Measurements from ENCODE around the gene MAPK12. TPM values are rescaled to one million over a fixed set of nuclear protein-coding genes. Genes with fewer than 3 reads are reported as not detected.

Gene MAPK12
- total and polyA plus RNA-seq, 2 donors (not counting 3 experiments of a cell fraction or from before 2014, with no cell fraction given): 72.3 to 86.8 TPM

GRCh38 chr22:50246242-50247175 is 15.0 kb downstream of the MAPK12 start:
- H3K4me3 ChIP-seq (replicated peaks in 1 of 3; ENCODE audit: insufficient read depth in 1 of 3, low read depth in 1 of 3, low read length in 3 of 3): no peak overlapping the region
- no peak for FAIRE-seq
- CTCF ChIA-PET: no interaction called here

DNA sequence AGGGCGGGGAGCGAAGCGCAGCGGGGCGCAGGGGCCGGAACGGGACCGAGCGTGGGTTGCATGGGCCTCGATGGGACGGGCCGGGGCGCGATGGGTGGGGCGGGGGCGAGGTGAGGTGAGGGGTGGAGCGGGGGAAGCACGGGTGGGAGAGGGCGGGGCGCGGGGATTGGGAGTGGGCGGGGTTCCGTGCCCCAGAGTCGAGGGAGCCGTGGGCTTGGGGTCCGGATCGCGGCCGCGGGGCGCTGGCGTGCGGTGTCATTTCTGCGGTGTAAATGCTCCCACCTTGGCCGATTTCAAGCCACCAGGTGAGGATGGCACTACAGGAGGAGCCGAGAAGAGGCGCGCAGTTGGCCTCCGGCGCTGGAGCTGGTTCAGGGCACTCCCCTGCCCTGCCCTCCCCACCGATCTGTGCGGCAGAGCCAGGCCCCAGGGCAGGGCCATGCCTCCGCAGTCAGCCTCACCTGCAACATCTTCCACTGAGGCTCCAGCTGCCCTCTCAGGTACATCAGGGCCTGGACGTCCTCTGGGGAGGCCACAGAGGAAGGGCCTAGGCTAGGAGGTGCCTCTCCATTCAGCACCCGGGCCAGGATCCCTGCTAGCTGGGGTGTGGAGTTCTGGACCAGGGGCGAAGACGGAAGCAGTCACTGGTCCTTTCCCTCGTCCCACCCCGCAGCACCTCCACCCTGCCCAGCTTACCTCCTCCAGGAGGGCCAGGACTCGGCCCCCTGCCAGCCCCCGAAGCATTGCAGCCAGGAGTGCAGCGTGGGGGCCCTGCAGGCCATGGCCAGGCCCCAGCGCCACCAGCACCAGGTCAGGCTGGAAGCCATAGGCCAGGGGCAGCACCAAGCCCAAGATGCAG is 16.0 kb downstream of the MAPK12 start:
- CTCF ChIA-PET: interaction anchor here (0.7 kb wide), 1 partner anchor 26 kb away, joined by 3 read pairs; no protein-coding TSS in a partner anchor
- intact Hi-C loops (cut with micrococcal nuclease): no loop called here

More at GRCh38 chr22:50246242-50247175, 15.0 kb downstream of the MAPK12 start:
- no peak for DNase-seq (ENCODE audit: low read depth, low spot score)
- intact Hi-C loops (cut with micrococcal nuclease) (no loop called here), dilution Hi-C loops (cut with MboI; ENCODE audit: extremely low pct_ligation_motif_present, low sequenced_read_pairs) (no loop called here)
- Histone ChIP-seq H3K36me3 (ENCODE audit: control insufficient read depth in 2 of 2, extremely low read depth in 1 of 2, insufficient read depth in 2 of 2, low read length in 2 of 2) (peaks cover 0 to 6% of the 10 kb centered on the region in 2 experiments), H3K4me2 (ENCODE audit: insufficient read depth, low read length) (no peak overlapping the region), H4K20me1 (replicated peaks; ENCODE audit: control insufficient read depth, extremely low read depth, insufficient read depth, low read length) (no peaks in the 10 kb centered on the region), H3K79me2 (ENCODE audit: control insufficient read depth, insufficient read depth, low read length) (peaks cover 33% of the 10 kb centered on the region), H3K4me1 (ENCODE audit: control insufficient read depth, extremely low read depth, insufficient read depth, low read length) (peaks cover 35% of the 10 kb centered on the region), H2AFZ (ENCODE audit: low read depth, low read length) (no peak overlapping the region), H3K9ac (replicated peaks; ENCODE audit: extremely low read depth, insufficient read depth, low read length) (no peak overlapping the region), H3K9me1 (replicated peaks; ENCODE audit: control insufficient read depth, extremely low read depth, insufficient read depth, low read length) (no peaks in the 10 kb centered on the region), H3K9me3 (replicated peaks; ENCODE audit: control insufficient read depth, insufficient read depth, low read length) (no peaks in the 10 kb centered on the region), H3K27me3 (ENCODE audit: control insufficient read depth in 2 of 2, insufficient read depth in 2 of 2, low read length in 2 of 2) (no peaks in the 10 kb centered on the region), H3K27ac (ENCODE audit: insufficient read depth, low read depth, low read length) (no peak overlapping the region)
- BruUV-seq (replicated peaks): TSS peak; percentile 26
- TF ChIP-seq MAX (IDR thresholded peaks at IDR 0.05; ENCODE audit: insufficient read depth, insufficient read length): no peak
- POLR2A ChIA-PET: no interaction called here

More for the DNA sequence above, 16.0 kb downstream of the MAPK12 start:
- no TSS peak for BruUV-seq (replicated peaks)
- Histone ChIP-seq H3K4me3 (replicated peaks in 1 of 3; ENCODE audit: insufficient read depth in 1 of 3, low read depth in 1 of 3, low read length in 3 of 3) (peak overlapping the region; percentile 55 to 98 (median 90)), H3K27me3 (ENCODE audit: control insufficient read depth in 2 of 2, insufficient read depth in 2 of 2, low read length in 2 of 2) (no peaks in the 10 kb centered on the region), H3K4me2 (ENCODE audit: insufficient read depth, low read length) (peak overlapping the region; percentile 67), H3K79me2 (ENCODE audit: control insufficient read depth, insufficient read depth, low read length) (peaks cover 35% of the 10 kb centered on the region), H3K4me1 (ENCODE audit: control insufficient read depth, extremely low read depth, insufficient read depth, low read length) (peaks cover 31% of the 10 kb centered on the region), H3K9ac (replicated peaks; ENCODE audit: extremely low read depth, insufficient read depth, low read length) (peak overlapping the region; percentile 91), H3K9me3 (replicated peaks; ENCODE audit: control insufficient read depth, insufficient read depth, low read length) (no peaks in the 10 kb centered on the region), H4K20me1 (replicated peaks; ENCODE audit: control insufficient read depth, extremely low read depth, insufficient read depth, low read length) (no peaks in the 10 kb centered on the region), H3K36me3 (ENCODE audit: control insufficient read depth in 2 of 2, extremely low read depth in 1 of 2, insufficient read depth in 2 of 2, low read length in 2 of 2) (peaks cover 0 to 6% of the 10 kb centered on the region in 2 experiments), H3K9me1 (replicated peaks; ENCODE audit: control insufficient read depth, extremely low read depth, insufficient read depth, low read length) (no peaks in the 10 kb centered on the region), H2AFZ (ENCODE audit: low read depth, low read length) (no peak overlapping the region), H3K27ac (ENCODE audit: insufficient read depth, low read depth, low read length) (peak overlapping the region; percentile 73)
- dilution Hi-C loops (cut with MboI; ENCODE audit: extremely low pct_ligation_motif_present, low sequenced_read_pairs): no loop called here
- FAIRE-seq (no peak), DNase-seq (ENCODE audit: low read depth, low spot score) (no peak)
- TF ChIP-seq, protein P1, sequence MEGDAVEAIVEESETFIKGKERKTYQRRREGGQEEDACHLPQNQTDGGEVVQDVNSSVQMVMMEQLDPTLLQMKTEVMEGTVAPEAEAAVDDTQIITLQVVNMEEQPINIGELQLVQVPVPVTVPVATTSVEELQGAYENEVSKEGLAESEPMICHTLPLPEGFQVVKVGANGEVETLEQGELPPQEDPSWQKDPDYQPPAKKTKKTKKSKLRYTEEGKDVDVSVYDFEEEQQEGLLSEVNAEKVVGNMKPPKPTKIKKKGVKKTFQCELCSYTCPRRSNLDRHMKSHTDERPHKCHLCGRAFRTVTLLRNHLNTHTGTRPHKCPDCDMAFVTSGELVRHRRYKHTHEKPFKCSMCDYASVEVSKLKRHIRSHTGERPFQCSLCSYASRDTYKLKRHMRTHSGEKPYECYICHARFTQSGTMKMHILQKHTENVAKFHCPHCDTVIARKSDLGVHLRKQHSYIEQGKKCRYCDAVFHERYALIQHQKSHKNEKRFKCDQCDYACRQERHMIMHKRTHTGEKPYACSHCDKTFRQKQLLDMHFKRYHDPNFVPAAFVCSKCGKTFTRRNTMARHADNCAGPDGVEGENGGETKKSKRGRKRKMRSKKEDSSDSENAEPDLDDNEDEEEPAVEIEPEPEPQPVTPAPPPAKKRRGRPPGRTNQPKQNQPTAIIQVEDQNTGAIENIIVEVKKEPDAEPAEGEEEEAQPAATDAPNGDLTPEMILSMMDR (IDR thresholded peaks at IDR 0.05; ENCODE audit: extremely low read depth in 1 of 2, insufficient read depth in 1 of 2, low read depth in 1 of 2, low read length in 2 of 2): no peak
- TF ChIP-seq FOS (IDR thresholded peaks at IDR 0.05; ENCODE audit: borderline replicate concordance, insufficient read depth, low read length): no peak
- TF ChIP-seq GATA2 (IDR thresholded peaks at IDR 0.05; ENCODE audit: insufficient read depth, insufficient read length, low read depth, low read length): no peak
- TF ChIP-seq MYC (IDR thresholded peaks at IDR 0.05; ENCODE audit: low read depth, low read length): no peak
- no peak for TF ChIP-seq EZH2 (IDR thresholded peaks at IDR 0.05; ENCODE audit: borderline replicate concordance, low read depth, low read length, severe bottlenecking)
- TF ChIP-seq POLR2AphosphoS5 (IDR thresholded peaks at IDR 0.05; ENCODE audit: insufficient read depth, low read depth, low read length): no peak
- no peak for TF ChIP-seq JUN (IDR thresholded peaks at IDR 0.05; ENCODE audit: borderline replicate concordance, insufficient read depth, insufficient read length, low read depth)
- no peak for TF ChIP-seq POLR2A (IDR thresholded peaks at IDR 0.05; ENCODE audit: low read depth, low read length)
- TF ChIP-seq MAX (IDR thresholded peaks at IDR 0.05; ENCODE audit: insufficient read depth, insufficient read length): no peak
- POLR2A ChIA-PET: no interaction called here

Measured in endothelial cell of umbilical vein (primary cell).